Suppressor macrophage treated with lipopolysaccharide for 1 hour (primary cell): Measurements from ENCODE around the gene TNFSF9.

Experiments used
- DNase-seq, 3 donors: peaks; one replicate each; pipeline ENCODE4 v3.0.0-alpha.2; 2020 to 2022

TNFSF9 gene

GRCh38 chr19:6573350-6573749 lies 42.5 kb downstream of the TNFSF9 start:
- no peak for DNase-seq

- no peak for DNase-seq
Measured at GRCh38 chr19:6576869-6577475, 46.1 kb downstream of the TNFSF9 start.

GRCh38 chr19:6577476-6578125 lies 46.8 kb downstream of the TNFSF9 start:
- DNase-seq: peak; percentile 83 to 97 (median 94)

GRCh38 chr19:6579450-6580178 lies 48.8 kb downstream of the TNFSF9 start:
- DNase-seq: no peak

GRCh38 chr19:6580313-6580712 lies 49.5 kb downstream of the TNFSF9 start:
- peak; percentile 70 to 84 (median 78) for DNase-seq

- peak; percentile 34 to 68 (median 44) for DNase-seq
Measured at GRCh38 chr19:6582515-6583484, 52.0 kb downstream of the TNFSF9 start.
